ENCODE measurements around the gene HSF4.

The HSF4 gene

DNA sequence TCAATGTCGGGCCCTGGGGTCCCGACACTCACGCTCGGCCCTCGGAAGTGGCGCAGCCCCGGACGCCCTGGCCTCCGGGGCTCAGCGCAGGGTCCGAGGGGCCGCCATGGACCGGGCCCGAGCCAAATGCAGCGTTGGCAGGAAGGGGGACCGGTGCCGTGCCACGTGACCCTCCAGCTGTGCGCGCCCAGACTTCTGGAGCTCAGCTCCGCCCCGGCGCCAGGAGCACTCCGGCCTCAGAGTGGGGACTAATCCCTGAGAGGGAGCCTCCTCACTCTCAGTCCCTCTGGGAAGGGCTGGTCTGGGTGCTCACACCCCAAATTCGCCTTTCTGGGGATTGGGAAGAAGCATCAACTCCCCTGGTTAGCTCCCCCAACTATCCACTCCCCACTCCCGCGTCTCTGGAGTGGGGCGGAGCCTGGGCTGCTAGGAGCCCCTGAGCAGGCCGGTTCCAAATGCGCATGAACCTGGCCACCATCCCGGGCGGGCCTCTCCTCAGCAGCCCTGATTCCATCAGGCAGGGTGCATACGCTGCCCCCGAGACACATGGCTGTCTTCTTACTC, 13.6 kb upstream of the HSF4 start, which contains the start of gene B3GNT9:
TSS of gene B3GNT9 (minus strand) at position 166 of the 564 bp plus-strand sequence. CDS start 513 bp downstream, outside the sequence.
- peak; percentile 76 for DNase-seq

DNA sequence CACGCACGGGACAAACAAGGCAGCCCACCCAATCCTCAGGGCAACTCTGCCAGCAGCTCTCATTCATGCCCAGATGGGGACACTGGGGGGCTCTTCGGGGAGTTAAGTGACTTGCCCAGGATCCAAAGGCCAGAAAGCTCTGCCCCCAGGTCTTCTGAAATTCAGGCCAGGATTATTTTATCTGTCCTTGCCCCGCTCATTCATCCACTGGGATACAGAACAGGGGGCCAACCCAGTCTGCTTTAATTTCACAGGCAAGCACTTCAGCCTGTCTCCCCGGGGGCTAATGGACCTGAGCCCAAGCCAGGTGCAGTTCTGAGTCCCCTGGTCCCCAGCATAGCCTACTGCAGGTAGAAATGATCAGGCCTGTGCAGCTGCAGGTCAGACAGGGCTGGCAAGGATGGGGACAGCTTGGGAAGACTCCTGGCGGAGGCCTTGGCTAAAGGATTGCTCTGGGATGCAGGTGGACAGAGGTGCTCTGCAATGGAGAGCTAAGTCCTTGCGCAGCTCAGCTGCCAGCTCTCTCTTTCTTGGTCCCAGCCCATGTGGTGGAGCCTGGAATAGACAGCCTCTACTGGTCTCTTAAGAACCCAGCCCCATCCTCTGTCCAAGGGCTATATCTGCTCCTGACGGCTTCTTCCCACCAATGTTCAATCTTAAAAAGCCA, 13.0 kb upstream of the HSF4 start:
- peak; percentile 34 for DNase-seq

- peak; percentile 45 for DNase-seq
Observed at GRCh38 chr16:67154578-67155294, 9.8 kb upstream of the HSF4 start.

DNA sequence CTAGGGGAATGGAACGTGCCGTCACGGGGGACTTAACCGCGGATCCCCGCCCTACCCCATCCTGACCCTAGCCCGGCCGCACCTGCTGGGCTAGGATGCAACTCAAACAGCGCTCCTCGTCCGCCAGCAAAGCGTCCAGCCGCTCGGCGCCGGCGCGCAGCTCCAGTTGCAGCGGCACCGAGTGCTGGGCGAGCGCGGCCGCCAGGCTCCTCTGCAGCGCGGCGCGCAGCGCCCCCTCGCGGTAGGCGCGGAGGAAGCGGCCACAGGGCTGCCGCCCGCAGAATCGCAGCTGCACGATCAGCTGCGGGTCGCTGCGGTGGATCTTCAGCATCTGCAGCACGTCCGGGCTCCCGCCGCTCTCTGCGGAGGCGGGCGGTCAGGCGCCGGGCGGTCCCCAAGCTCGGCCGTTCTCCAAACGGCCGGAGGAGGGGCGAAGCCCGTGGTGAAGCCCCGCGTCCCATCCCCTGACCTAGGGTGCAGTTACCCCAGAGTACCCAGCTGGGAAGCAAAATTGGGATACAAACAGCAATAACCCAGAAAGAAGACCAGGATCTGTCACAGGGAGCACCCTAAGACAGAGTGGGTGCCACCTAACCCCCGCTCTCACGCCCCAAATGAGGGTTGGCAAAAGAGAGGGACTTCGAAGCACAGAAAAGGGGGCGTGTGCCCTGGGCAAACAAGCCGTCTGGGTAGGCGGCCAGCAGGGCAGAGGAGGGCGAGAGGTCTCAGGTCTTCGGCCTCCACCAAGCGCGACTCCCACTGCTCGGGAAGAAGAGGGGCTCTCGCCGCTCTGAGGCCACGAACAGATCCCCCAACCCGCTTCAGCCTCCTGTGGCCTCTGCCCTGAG, 9.0 kb upstream of the HSF4 start:
- DNase-seq = peak; percentile 88

- DNase-seq = no peak
Observed at GRCh38 chr16:67156143-67156844, 8.3 kb upstream of the HSF4 start.

- DNase-seq = no peak
Observed at GRCh38 chr16:67157106-67157748, 7.3 kb upstream of the HSF4 start.

DNA sequence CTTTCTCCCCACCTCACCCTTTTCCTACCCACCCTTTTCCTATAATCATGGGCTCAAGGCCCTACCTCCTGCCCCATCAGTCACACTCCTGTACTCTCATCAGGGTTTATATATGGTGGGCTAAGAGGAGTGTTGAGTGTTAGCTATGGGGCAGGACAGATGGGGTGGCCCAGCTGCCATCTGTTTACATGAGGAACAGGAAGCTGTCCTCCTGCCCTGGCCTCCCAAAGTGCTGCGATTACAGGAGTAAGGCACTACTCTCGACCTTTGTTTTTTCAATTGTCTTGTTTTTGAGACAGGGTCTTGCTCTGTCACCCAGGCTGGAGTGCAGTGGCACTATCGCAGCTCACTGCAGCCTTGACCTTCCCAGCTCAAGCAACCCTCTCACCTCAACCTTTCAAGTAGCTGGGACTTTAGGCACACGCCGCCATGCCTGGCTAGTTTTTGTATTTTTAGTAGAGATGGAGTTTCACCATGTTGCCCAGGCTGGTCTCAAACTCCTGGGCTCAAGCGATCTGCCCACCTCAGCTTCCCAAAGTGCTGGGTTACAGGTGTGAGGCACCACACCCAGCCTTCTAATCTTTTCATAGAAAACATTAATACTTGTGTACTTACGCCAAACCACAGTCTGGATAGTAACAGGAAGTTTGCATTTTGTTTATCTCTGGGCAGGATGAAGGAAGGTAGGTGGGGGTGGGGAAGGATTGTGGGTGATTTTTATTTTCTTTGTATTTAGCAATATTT, 6.5 kb upstream of the HSF4 start:
- DNase-seq = no peak

DNA sequence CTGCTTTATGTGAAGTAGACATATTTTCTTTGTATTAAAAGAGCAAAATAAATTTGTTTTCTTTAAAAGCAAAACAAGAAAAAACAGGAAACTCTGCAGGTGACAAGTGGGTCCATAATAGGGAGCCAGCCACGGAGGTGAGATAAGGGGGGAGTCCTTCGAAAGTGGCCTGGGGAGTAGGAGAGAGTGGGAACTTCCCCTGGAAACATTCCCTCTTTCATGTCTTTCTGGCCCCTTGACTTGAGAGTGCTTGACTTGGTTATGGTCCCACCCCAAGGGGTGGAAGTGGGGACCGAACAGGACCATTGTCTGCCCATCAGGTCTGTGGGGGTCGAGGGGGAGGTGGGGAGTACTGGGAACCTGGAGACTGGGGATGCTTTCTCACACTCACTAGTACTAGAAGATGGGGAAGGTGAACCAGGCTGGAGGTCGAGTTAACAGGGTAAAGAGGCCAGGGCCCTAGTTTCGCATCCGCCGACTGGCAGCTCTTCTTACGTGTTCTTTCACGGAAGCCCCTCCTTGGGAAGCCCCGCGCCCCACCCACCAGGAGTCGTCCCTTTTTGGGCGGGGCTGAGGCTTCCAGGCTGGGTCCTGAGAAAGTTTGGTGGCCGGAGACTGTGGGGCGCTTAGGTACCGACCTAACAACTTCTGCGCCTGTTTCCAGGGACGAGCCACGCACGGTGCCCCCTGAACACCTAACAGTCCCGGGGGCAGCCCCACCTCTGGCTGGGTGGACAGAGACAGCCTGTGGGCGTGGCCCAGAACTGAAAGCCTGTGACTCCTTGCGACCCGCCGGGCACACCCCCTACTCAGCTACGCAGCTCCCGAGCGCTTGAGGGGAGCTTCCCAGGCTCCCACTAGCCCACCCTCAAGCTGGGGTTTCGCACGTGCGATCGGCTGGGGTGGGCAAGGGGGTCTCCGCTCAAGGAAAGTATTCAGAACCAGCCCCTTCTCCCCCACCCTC, 5.6 kb upstream of the HSF4 start:
- peak; percentile 45 for DNase-seq

DNA sequence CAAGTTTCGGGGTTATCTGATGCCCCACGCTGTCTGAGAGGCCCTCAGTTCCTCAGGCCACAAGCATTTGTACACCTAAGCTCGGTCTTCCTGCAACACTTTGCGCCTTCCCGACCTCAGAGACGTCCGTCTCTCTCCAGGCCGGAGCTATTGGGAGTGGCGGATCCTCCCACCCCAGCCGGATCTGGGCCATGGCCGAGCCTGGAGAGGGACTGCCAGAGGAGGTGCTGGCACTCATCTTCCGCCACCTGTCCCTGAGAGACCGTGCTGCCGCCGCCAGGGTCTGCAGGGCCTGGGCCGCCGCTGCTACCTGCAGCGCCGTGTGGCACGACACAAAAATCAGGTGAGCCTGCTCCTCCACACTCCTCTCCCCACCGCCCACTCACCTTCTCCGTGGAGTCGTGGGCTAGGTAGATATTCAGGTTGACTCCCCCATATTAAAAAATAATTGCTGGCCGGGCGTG, 2.9 kb upstream of the HSF4 start:
- no peak for DNase-seq

- DNase-seq = no peak
Observed at GRCh38 chr16:67162506-67163163, 1.9 kb upstream of the HSF4 start.

DNA sequence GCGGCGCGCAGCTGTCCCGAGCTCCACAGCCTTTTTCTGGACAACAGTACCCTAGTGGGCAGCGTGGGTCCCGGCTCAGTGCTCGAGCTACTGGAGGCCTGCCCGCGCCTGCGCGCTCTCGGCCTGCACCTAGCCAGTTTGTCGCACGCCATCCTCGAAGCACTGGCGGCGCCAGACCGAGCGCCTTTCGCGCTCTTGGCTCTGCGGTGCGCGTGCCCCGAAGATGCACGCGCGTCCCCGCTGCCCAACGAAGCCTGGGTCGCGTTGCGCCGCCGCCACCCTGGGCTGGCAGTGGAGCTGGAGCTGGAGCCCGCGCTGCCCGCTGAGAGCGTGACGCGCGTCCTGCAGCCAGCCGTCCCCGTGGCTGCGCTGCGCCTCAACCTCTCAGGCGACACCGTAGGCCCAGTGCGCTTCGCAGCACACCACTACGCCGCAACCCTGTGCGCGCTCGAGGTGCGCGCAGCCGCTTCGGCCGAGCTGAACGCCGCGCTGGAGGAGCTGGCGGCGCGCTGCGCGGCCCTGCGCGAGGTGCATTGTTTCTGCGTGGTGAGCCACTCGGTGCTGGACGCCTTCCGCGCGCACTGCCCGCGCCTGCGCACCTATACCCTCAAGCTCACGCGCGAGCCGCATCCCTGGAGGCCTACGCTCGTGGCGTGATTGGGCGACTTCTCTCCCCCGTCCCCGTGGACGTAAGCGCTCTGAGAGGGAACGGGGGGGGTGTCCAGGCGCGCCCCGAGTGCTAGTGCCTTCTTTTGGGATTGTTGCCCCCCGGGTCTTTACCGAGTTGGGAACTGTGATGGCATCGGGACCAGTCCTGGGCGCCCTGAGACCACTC, 1.2 kb upstream of the HSF4 start:
- DNase-seq = no peak

DNA sequence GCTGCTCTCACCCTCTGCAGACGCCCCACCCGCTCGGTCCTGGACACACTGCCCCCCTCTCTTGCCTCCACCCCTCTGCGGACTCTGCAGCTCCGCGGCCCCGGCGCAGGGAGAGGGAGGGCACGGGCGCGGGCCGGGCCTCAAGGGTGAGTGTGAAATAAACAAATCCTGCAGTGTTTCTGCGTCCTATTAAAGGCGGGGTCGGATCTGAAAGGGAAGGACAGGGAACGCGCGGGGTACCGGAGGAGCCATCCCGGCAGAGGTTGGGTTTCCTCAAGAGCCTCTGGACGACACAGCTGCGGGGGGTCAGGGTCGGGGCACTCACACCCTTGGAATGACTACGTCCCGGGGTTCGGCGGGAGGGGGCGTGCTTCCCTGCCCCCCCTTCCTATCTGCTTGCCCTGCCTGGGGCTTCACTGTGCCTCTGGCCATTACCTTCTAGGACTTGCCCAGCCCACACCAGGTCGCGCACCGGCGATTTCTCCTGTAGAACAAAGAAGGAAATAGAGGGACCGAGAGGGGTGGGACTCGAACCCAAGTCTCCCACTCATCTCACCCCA, 466 bp upstream of the HSF4 start:
- DNase-seq = peak; percentile 71

DNA sequence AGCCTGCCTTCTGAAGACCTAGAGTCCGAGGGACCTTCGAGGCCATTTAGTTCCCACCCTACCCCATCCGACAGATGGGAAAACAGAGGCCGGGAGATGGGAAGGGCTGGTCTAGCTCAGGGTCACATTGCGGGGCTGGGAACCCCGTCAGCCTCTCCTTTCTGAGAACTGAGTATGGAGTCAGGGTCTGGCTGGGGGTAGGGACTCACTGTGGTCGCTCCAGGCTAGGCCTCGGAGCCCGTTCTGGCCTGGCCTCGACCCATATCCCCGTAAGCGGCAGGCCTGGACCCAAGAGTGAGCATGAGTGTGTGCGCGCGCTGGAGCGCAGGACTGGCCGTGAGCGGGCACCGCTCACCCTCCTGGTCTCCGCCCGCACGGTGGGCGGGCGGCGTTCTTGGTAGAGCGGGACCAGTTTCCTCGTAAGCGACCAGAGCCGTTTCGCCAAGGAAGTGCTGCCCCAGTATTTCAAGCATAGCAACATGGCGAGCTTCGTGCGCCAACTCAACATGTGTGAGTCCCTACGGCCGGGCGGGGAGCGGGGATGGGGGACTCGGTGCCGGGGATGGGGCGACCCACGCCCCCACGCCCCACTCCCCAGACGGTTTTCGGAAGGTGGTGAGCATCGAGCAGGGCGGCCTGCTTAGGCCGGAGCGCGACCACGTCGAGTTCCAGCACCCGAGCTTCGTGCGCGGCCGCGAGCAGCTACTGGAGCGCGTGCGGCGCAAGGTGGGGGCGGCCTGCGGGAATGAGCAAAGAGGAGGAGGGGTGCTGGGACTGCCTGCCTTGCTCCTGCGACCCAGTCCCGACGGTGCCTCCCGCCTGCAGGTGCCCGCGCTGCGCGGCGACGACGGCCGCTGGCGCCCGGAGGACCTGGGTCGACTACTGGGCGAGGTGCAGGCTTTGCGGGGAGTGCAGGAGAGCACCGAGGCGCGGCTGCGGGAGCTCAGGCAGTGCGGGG, 855 bp downstream of the HSF4 start:
- DNase-seq = no peak

GRCh38 chr16:67166110-67166547, 1.6 kb downstream of the HSF4 start:
- no peak for DNase-seq

DNA sequence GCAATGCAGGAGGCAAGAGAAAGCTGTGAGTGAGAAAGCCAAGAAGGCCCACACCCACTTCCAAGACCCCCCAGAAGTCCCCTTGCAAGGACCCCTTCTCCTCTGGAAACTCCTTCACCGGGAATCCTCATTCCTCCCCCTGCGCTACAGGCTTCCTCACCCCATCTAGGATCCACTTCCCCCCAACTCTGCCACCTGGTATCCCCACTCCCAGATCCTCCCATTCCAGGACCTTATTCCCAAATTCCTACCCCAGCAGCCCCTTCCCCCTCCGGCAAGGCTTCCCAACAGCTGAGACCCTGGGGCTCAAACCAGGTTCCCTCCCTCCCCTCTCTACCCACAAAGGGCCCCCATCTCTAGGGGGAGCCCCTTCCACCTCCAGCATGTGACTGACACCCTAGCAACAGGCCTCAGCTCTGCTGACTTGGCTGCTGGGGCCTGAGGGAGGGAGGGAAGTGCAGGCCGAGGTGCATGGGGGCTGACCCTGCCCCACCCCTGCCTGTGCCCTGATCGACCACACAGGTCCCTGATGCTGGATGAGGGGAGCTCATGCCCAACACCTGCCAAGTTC, 2.1 kb downstream of the HSF4 start:
- DNase-seq = no peak

DNA sequence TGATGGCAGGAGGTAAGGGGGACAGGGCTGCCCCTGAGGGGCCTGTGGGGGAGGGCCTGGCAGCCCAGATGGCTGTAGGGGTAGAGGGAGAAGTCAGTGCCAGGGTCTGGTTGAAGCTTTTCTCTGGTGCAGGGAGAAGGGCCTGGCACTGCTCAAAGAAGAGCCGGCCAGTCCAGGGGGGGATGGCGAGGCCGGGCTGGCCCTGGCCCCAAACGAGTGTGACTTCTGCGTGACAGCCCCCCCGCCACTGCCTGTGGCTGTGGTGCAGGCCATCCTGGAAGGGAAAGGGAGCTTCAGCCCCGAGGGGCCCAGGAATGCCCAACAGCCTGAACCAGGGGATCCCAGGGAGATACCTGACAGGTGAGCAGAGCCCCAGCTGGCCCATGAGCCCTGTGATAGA, 3.0 kb downstream of the HSF4 start:
- DNase-seq = no peak
